H1 (cell line): ENCODE data around the gene FXR2. TPM values are rescaled to one million over a fixed set of nuclear protein-coding genes. Genes with fewer than 3 reads are reported as not detected.

ENCODE experiments used
- CTCF ChIA-PET: fragments of 300-600 bp; sonication (Branson Sonifier 250); formaldehyde crosslinking; loops from one replicate; lab custom pipeline; 2021; ENCODE audit not compliant: partially characterized antibody; lab: Charles Lee
- POLR2A ChIA-PET: fragments of 300-600 bp; sonication (Branson Sonifier 250); formaldehyde crosslinking; loops from one replicate; lab custom pipeline; 2021; ENCODE audit warnings: inconsistent platforms; ENCODE audit not compliant: partially characterized antibody; lab: Charles Lee
- DNase-seq, 2 experiments: peaks; one replicate each; pipeline versions ENCODE4 v3.0.0 to v3.0.0-alpha.2; 2010 to 2022; ENCODE audit warnings: low spot score in 2 of 2, low read depth in 1 of 2, mixed read lengths in 1 of 2
- FAIRE-seq: peaks from 2 replicates; lab custom pipeline; 2011; peaks lifted over from hg19 to GRCh38; lab: Jason Lieb, UNC
- H2AFZ ChIP-seq: 2 replicates; pipeline ENCODE4 v1.8.1; 2012; ENCODE audit warnings: low read length, inconsistent platforms
- H2AK5ac ChIP-seq: 2 replicates; pipeline ENCODE4 v1.6.1; 2013; ENCODE audit warnings: low read depth, low read length
- H2BK120ac ChIP-seq: replicated peaks from 2 replicates; pipeline ENCODE3; 2013; ENCODE audit warnings: low read depth, low read length, inconsistent platforms
- H2BK12ac ChIP-seq: 2 replicates; pipeline ENCODE4 v1.6.1; 2013; ENCODE audit warnings: low read depth, low read length
- H2BK15ac ChIP-seq: 2 replicates; pipeline ENCODE4 v1.6.1; 2013; ENCODE audit warnings: low read length
- H2BK20ac ChIP-seq: 2 replicates; pipeline ENCODE4 v1.6.1; 2013; ENCODE audit warnings: low read length
- H2BK5ac ChIP-seq: 2 replicates; pipeline ENCODE4 v1.6.1; 2013; ENCODE audit warnings: low read depth, low read length
- H3K14ac ChIP-seq: 2 replicates; pipeline ENCODE4 v1.6.1; 2013; ENCODE audit warnings: inconsistent platforms; ENCODE audit not compliant: insufficient read length
- H3K18ac ChIP-seq: 2 replicates; pipeline ENCODE4 v1.6.1; 2013; ENCODE audit warnings: low read length; ENCODE audit errors: extremely low read depth
- H3K23ac ChIP-seq: 2 replicates; pipeline ENCODE4 v1.6.1; 2013; ENCODE audit warnings: inconsistent platforms; ENCODE audit not compliant: insufficient read length
- H3K23me2 ChIP-seq: 2 replicates; pipeline ENCODE4 v1.6.1; 2013; ENCODE audit warnings: low read depth, low read length
- H3K27ac ChIP-seq: 2 replicates; pipeline ENCODE4 v1.6.1; 2011; ENCODE audit warnings: low read depth, low read length, inconsistent platforms
- H3K27me3 ChIP-seq, 4 experiments: replicated peaks in 1 of 4; 1 replicate in 1 of 4; 2 replicates in 3 of 4; pipeline versions ENCODE4 v1.6.1 to v1.8.1; 2011 to 2013; ENCODE audit warnings: low read length in 3 of 4, mild to moderate bottlenecking in 3 of 4, inconsistent platforms in 2 of 4, mixed read lengths in 2 of 4, moderate library complexity in 1 of 4; ENCODE audit not compliant: control insufficient read depth in 3 of 4, insufficient read depth in 3 of 4; ENCODE audit errors: extremely low read depth in 1 of 4
- H3K36me3 ChIP-seq, 4 experiments: 2 replicates each; pipeline versions ENCODE4 v1.6.1 to v1.8.1; 2011 to 2013; ENCODE audit warnings: mild to moderate bottlenecking in 4 of 4, low read length in 3 of 4, moderate library complexity in 2 of 4, control low read depth in 1 of 4, inconsistent platforms in 1 of 4; ENCODE audit not compliant: insufficient read depth in 4 of 4, control insufficient read depth in 2 of 4
- H3K4ac ChIP-seq: replicated peaks from 2 replicates; pipeline ENCODE3; 2013; ENCODE audit warnings: low read length, low read depth, mixed read lengths, inconsistent platforms; ENCODE audit not compliant: insufficient read length
- H3K4me1 ChIP-seq, 4 experiments: replicated peaks in 1 of 4; 1 replicate in 1 of 4; 2 replicates in 3 of 4; pipeline versions ENCODE4 v1.6.1 to v1.8.1; 2011 to 2013; ENCODE audit warnings: low read length in 3 of 4, inconsistent platforms in 2 of 4, mixed read lengths in 1 of 4; ENCODE audit not compliant: insufficient read depth in 4 of 4, control insufficient read depth in 3 of 4
- H3K4me2 ChIP-seq, 2 experiments: 2 replicates each; pipeline versions ENCODE4 v1.6.1 to v1.8.1; 2011 to 2013; ENCODE audit warnings: low read depth in 2 of 2, low read length in 2 of 2, control low read depth in 1 of 2, inconsistent platforms in 1 of 2, mild to moderate bottlenecking in 1 of 2; ENCODE audit not compliant: insufficient read depth in 1 of 2
- H3K4me3 ChIP-seq, 4 experiments: fragments of 200-600, 300-600 bp in 1 of 4; sonication (generic), shearing (Covaris generic), sonication (Bioruptor Twin) in 1 of 4; 2 replicates each; pipeline versions ENCODE4 v1.5.1 to v1.8.1; 2011 to 2016; ENCODE audit warnings: low read length in 4 of 4, low read depth in 3 of 4, control low read depth in 2 of 4, inconsistent platforms in 2 of 4, mild to moderate bottlenecking in 2 of 4, mixed read lengths in 1 of 4, moderate library complexity in 1 of 4; ENCODE audit not compliant: insufficient read depth in 2 of 4; ENCODE audit errors: extremely low read depth in 1 of 4
- H3K56ac ChIP-seq: replicated peaks from 2 replicates; pipeline ENCODE3; 2013; ENCODE audit warnings: low read depth, mild to moderate bottlenecking, mixed read lengths, low read length, inconsistent platforms; ENCODE audit not compliant: insufficient read length
- H3K79me1 ChIP-seq: 2 replicates; pipeline ENCODE4 v1.6.1; 2013; ENCODE audit warnings: low read depth, low read length, control low read depth
- H3K79me2 ChIP-seq, 2 experiments: 2 replicates each; pipeline versions ENCODE4 v1.6.1 to v1.8.1; 2012 to 2013; ENCODE audit warnings: low read length in 2 of 2, mild to moderate bottlenecking in 2 of 2, inconsistent platforms in 1 of 2; ENCODE audit not compliant: insufficient read depth in 2 of 2, control insufficient read depth in 1 of 2
- H3K9ac ChIP-seq, 4 experiments: replicated peaks in 1 of 4; 1 replicate in 1 of 4; 2 replicates in 3 of 4; pipeline versions ENCODE4 v1.6.1 to v1.8.1; 2011 to 2013; ENCODE audit warnings: low read depth in 3 of 4, low read length in 3 of 4, control low read depth in 2 of 4, mild to moderate bottlenecking in 2 of 4, moderate library complexity in 2 of 4, inconsistent platforms in 1 of 4; ENCODE audit errors: extremely low read depth in 1 of 4
- H3K9me3 ChIP-seq, 2 experiments: 2 replicates each; pipeline versions ENCODE4 v1.6.1 to v1.8.1; 2012 to 2013; ENCODE audit warnings: mild to moderate bottlenecking in 2 of 2, moderate library complexity in 2 of 2, control low read depth in 1 of 2, inconsistent platforms in 1 of 2, low read depth in 1 of 2, low read length in 1 of 2, mixed read lengths in 1 of 2; ENCODE audit not compliant: insufficient read depth in 2 of 2
- H4K20me1 ChIP-seq, 2 experiments: replicated peaks in 1 of 2; 2 replicates each; pipeline versions ENCODE3 to v1.8.1; 2011 to 2013; ENCODE audit warnings: inconsistent platforms in 2 of 2, low read length in 2 of 2, mild to moderate bottlenecking in 1 of 2; ENCODE audit not compliant: insufficient read depth in 2 of 2, control insufficient read depth in 1 of 2
- H4K5ac ChIP-seq: 2 replicates; pipeline ENCODE4 v1.6.1; 2013; ENCODE audit warnings: low read length, low read depth, mixed read lengths, inconsistent platforms; ENCODE audit not compliant: insufficient read length
- H4K8ac ChIP-seq: 2 replicates; pipeline ENCODE4 v1.8.0; 2013; ENCODE audit warnings: mild to moderate bottlenecking, moderate library complexity, low read length, inconsistent platforms; ENCODE audit not compliant: insufficient read depth; ENCODE audit errors: extremely low read depth
- H4K91ac ChIP-seq: replicated peaks from 2 replicates; pipeline ENCODE3; 2013; ENCODE audit warnings: low read length, mixed read lengths, inconsistent platforms; ENCODE audit not compliant: insufficient read length
- CTCF ChIP-seq, 3 experiments: IDR thresholded peaks; 1 replicate in 2 of 3; 2 replicates in 1 of 3; pipeline versions ENCODE4 v1.5.1 to v1.6.1; 2011; ENCODE audit warnings: low read length in 3 of 3, mild to moderate bottlenecking in 3 of 3, inconsistent platforms in 2 of 3, low read depth in 1 of 3, moderate library complexity in 1 of 3; ENCODE audit not compliant: insufficient read depth in 1 of 3; ENCODE audit errors: control extremely low read depth in 1 of 3
- KDM4A ChIP-seq: IDR thresholded peaks from one replicate; pipeline ENCODE4 v1.7.1; 2012; ENCODE audit warnings: low read depth, mild to moderate bottlenecking, moderate library complexity, low read length, inconsistent platforms; ENCODE audit not compliant: severe bottlenecking
- POLR2A ChIP-seq, 2 experiments: IDR thresholded peaks; 1 replicate in 1 of 2; 2 replicates in 1 of 2; pipeline ENCODE4 v1.6.1; 2011; ENCODE audit warnings: low read depth in 2 of 2, low read length in 2 of 2, mild to moderate bottlenecking in 2 of 2; ENCODE audit errors: control extremely low read depth in 1 of 2
- WGBS, 2 experiments: shearing (Covaris generic) in 1 of 2; methylation state at CpG; one replicate each; pipeline versions ENCODE4 v1.1.6 to v1.1.7; 2013 to 2015; ENCODE audit warnings: low lambda C conversion rate in 2 of 2, mixed read lengths in 2 of 2, inconsistent platforms in 1 of 2, low coverage in 1 of 2, missing lambda C conversion rate in 1 of 2; ENCODE audit not compliant: insufficient replicate concordance in 2 of 2, insufficient coverage in 1 of 2, insufficient read length in 1 of 2; ENCODE audit errors: extremely low coverage in 1 of 2, missing lambda C conversion rate in 1 of 2; 5-methylcytosine and 5-hydroxymethylcytosine counted together
- polyA plus RNA-seq, 7 experiments: library from polyadenylated mRNA; depleted of rRNA in 3 of 7; stranded (reverse) in 5 of 7; unstranded in 2 of 7; fragments of >200 nt in 5 of 7; fragments of 200-250 nt in 2 of 7; gene quantifications; 1 replicate in 5 of 7; 2 replicates in 1 of 7; 4 replicates in 1 of 7; pipeline versions ENCODE4 v1.2.1 to v1.2.3, GENCODE V29; 2011 to 2013; ENCODE audit warnings: missing spikeins in 2 of 7, mixed read lengths in 2 of 7
- total RNA-seq: library from RNA; stranded (reverse); fragmentation: NEBNext Ultra II Directional; extraction: Animal tissue kit (Norgen Biotek cat#: 25700); gene quantifications from 2 replicates; pipeline ENCODE4 v1.2.1, GENCODE V29; 2021

FXR2 gene
- total and polyA plus RNA-seq, 2 of the 8 experiments (the other 6 are each of a cell fraction or from before 2014, with no cell fraction given) = 26.2 to 44.0 TPM

GRCh38 chr17:7570351-7570750 is 44.3 kb downstream of the FXR2 start:
- TF ChIP-seq KDM4A (no peak), POLR2A (IDR thresholded peaks at IDR 0.05; ENCODE audit: control extremely low read depth in 1 of 2, low read depth in 2 of 2, low read length in 2 of 2) (0 out of 3 replicates have a peak, but pooled peaks of 1 of the 2 experiments have one; percentile 4), CTCF (IDR thresholded peaks at IDR 0.05; ENCODE audit: control extremely low read depth in 1 of 3, insufficient read depth in 1 of 3, low read depth in 1 of 3, low read length in 3 of 3) (no peak)
- Histone ChIP-seq H2AK5ac (no peak overlapping the region), H3K23me2 (peaks cover 4% of the 10 kb centered on the region), H3K4ac (no peak overlapping the region), H3K4me1 (peaks cover 4 to 8% (median 6%) of the 10 kb centered on the region in 4 experiments), H3K18ac (no peak overlapping the region), H2AFZ (no peak overlapping the region), H3K23ac (no peak overlapping the region), H3K4me2 (no peak overlapping the region), H3K79me2 (peaks cover 20 to 28% of the 10 kb centered on the region in 2 experiments), H3K14ac (no peak overlapping the region), H3K79me1 (peaks cover 6% of the 10 kb centered on the region), H3K9ac (no peak overlapping the region), H2BK120ac (no peak overlapping the region), H3K27ac (no peak overlapping the region), H2BK12ac (no peak overlapping the region), H3K4me3 (no peak overlapping the region), H3K9me3 (no peaks in the 10 kb centered on the region), H2BK5ac (no peak overlapping the region), H3K56ac (no peak overlapping the region), H3K36me3 (peaks cover 29 to 67% (median 51%) of the 10 kb centered on the region in 4 experiments), H2BK15ac (no peak overlapping the region), H2BK20ac (no peak overlapping the region), H4K20me1 (peaks cover 14 to 20% of the 10 kb centered on the region in 2 experiments), H4K8ac (no peak overlapping the region), H4K5ac (no peak overlapping the region), H4K91ac (no peak overlapping the region), H3K27me3 (no peaks in the 10 kb centered on the region)
- CTCF ChIA-PET = interaction anchor here (0.6 to 4.5 kb wide), 8 partner anchors 8 to 103 kb away, joined by 3 to 33 read pairs (median 4); partner anchors contain the start of gene SENP3
- DNase-seq (no peak), FAIRE-seq (no peak)
- WGBS, 2 experiments = 94% methylated on average over 10 of the region's 10 CpGs; no CpG with 5 or more reads in 1 of the 2 experiments
- POLR2A ChIA-PET = interaction anchor here (0.7 to 37.5 kb wide), 10 partner anchors 7 to 336 kb away, joined by 3 to 1144 read pairs (median 5); partner anchors contain the start of genes CD68, DVL2, MPDU1 and POLR2A
